Fibroblast of lung (primary cell): ENCODE results near the gene FIBP. TPM values are rescaled to one million over a fixed set of nuclear protein-coding genes. Genes with fewer than 3 reads are reported as not detected.

ENCODE experiments used
- DNase-seq, 2 donors: peaks; one replicate each; pipeline versions ENCODE4 v3.0.0 to v3.0.0-alpha.2; 2010; ENCODE audit warnings: low read depth in 2 of 2
- H2AFZ ChIP-seq: 2 replicates; pipeline ENCODE4 v1.5.1; 2012; ENCODE audit warnings: low read length, control low read depth, inconsistent platforms
- H3K27ac ChIP-seq: 2 replicates; pipeline ENCODE4 v1.5.1; 2011; ENCODE audit warnings: low read length, control low read depth; ENCODE audit not compliant: insufficient read depth
- H3K27me3 ChIP-seq: 2 replicates; pipeline ENCODE4 v1.5.1; 2011; ENCODE audit warnings: mild to moderate bottlenecking, low read length; ENCODE audit not compliant: control insufficient read depth, insufficient read depth
- H3K36me3 ChIP-seq: 2 replicates; pipeline ENCODE4 v1.5.1; 2011; ENCODE audit warnings: low read length; ENCODE audit not compliant: control insufficient read depth, insufficient read depth
- H3K4me1 ChIP-seq: 2 replicates; pipeline ENCODE4 v1.5.1; 2011; ENCODE audit warnings: low read length; ENCODE audit not compliant: control insufficient read depth, insufficient read depth; ENCODE audit errors: extremely low read depth
- H3K4me2 ChIP-seq: 2 replicates; pipeline ENCODE4 v1.5.1; 2011; ENCODE audit warnings: low read length, control low read depth; ENCODE audit not compliant: insufficient read depth; ENCODE audit errors: extremely low read depth
- H3K4me3 ChIP-seq, 4 experiments: fragments of 200-600 bp in 1 of 4; sonication (generic) in 1 of 4; replicated peaks in 1 of 4; 2 replicates each; pipeline ENCODE4 v1.5.1; 2011 to 2016; ENCODE audit warnings: low read length in 4 of 4, low read depth in 3 of 4, mild to moderate bottlenecking in 3 of 4, control low read depth in 2 of 4, inconsistent platforms in 1 of 4, mixed read lengths in 1 of 4; ENCODE audit not compliant: insufficient read depth in 1 of 4; ENCODE audit errors: control extremely low read depth in 1 of 4
- H3K79me2 ChIP-seq: 2 replicates; pipeline ENCODE4 v1.5.1; 2012; ENCODE audit warnings: mild to moderate bottlenecking, low read length, inconsistent platforms; ENCODE audit not compliant: control insufficient read depth, insufficient read depth
- H3K9ac ChIP-seq: 2 replicates; pipeline ENCODE4 v1.5.1; 2011; ENCODE audit warnings: mild to moderate bottlenecking, low read length, control low read depth; ENCODE audit not compliant: insufficient read depth
- H3K9me3 ChIP-seq: 2 replicates; pipeline ENCODE4 v1.5.1; 2012; ENCODE audit warnings: low read depth, low read length; ENCODE audit not compliant: control insufficient read depth, insufficient read depth
- H4K20me1 ChIP-seq: 2 replicates; pipeline ENCODE4 v1.5.1; 2011; ENCODE audit warnings: low read length; ENCODE audit not compliant: control insufficient read depth, insufficient read depth; ENCODE audit errors: extremely low read depth
- CTCF ChIP-seq, 2 donors: IDR thresholded peaks in 1 of 2; conservative IDR thresholded peaks in 1 of 2; 1 replicate in 1 of 2; 2 replicates in 1 of 2; pipeline ENCODE4 v1.5.1; 2011 to 2012; ENCODE audit warnings: low read length in 2 of 2, control low read depth in 1 of 2, inconsistent platforms in 1 of 2, low read depth in 1 of 2, mild to moderate bottlenecking in 1 of 2
- EZH2 ChIP-seq: IDR thresholded peaks from 2 replicates; pipeline ENCODE4 v1.5.1; 2012; ENCODE audit warnings: low read length, control low read depth, mild to moderate bottlenecking; ENCODE audit errors: missing control alignments
- polyA plus RNA-seq, 2 donors: library from polyadenylated mRNA; depleted of rRNA in 1 of 2; stranded (reverse) in 1 of 2; unstranded in 1 of 2; fragments of >200 nt; gene quantifications; 2 replicates each; pipeline ENCODE4 v1.2.1, GENCODE V29; 2011 to 2012; ENCODE audit warnings: missing spikeins in 1 of 2
- total RNA-seq: library from RNA; depleted of rRNA; stranded (reverse); fragments of >200 nt; gene quantifications from 2 replicates; pipeline ENCODE4 v1.2.1, GENCODE V29; 2014

The FIBP gene
- total and polyA plus RNA-seq, 2 donors (not counting 1 experiment from before 2014, with no cell fraction given): 81.0 to 168 TPM

GRCh38 chr11:65865550-65866172 is 22.6 kb downstream of the FIBP start:
- H3K27me3 ChIP-seq: no peaks in the 10 kb centered on the region
- no peaks in the 10 kb centered on the region for H4K20me1 ChIP-seq

GRCh38 chr11:65864706-65865471 is 23.4 kb downstream of the FIBP start:
- H3K79me2 ChIP-seq: peaks cover 39% of the 10 kb centered on the region
- DNase-seq: no peak

More at GRCh38 chr11:65865550-65866172, 22.6 kb downstream of the FIBP start:
- H3K79me2 ChIP-seq: peaks cover 46% of the 10 kb centered on the region
- DNase-seq: no peak
- no peak overlapping the region for H3K9ac ChIP-seq
- H3K27ac ChIP-seq: no peak overlapping the region
- no peak overlapping the region for H2AFZ ChIP-seq
- no peaks in the 10 kb centered on the region for H3K9me3 ChIP-seq
- H3K4me1 ChIP-seq: peaks cover 18% of the 10 kb centered on the region
- no peak overlapping the region for H3K4me2 ChIP-seq
- H3K4me3 ChIP-seq: no peak overlapping the region
- TF ChIP-seq EZH2 (no peak), CTCF (conservative IDR thresholded peaks at IDR 0.05 in 1 of 2, IDR thresholded peaks at IDR 0.05 in 1 of 2; ENCODE audit: low read depth in 1 of 2, low read length in 2 of 2) (no peak)
- peaks cover 57% of the 10 kb centered on the region for H3K36me3 ChIP-seq

More at GRCh38 chr11:65864706-65865471, 23.4 kb downstream of the FIBP start:
- Histone ChIP-seq H2AFZ (no peak overlapping the region), H3K36me3 (peaks cover 54% of the 10 kb centered on the region), H3K27ac (no peak overlapping the region), H3K4me3 (no peak overlapping the region), H3K27me3 (no peaks in the 10 kb centered on the region), H3K4me2 (no peak overlapping the region), H4K20me1 (no peaks in the 10 kb centered on the region), H3K4me1 (peaks cover 15% of the 10 kb centered on the region), H3K9me3 (no peaks in the 10 kb centered on the region), H3K9ac (no peak overlapping the region)
- TF ChIP-seq EZH2: no peak
- no peak for TF ChIP-seq CTCF (conservative IDR thresholded peaks at IDR 0.05 in 1 of 2, IDR thresholded peaks at IDR 0.05 in 1 of 2; ENCODE audit: low read depth in 1 of 2, low read length in 2 of 2)
